ENCODE results near the gene GNAL.

GNAL gene

GRCh38 chr18:11880586-11881304, 191.7 kb downstream of the GNAL start:
- DNase-seq (ENCODE audit: low spot score), result no peak
- CTCF ChIA-PET, result interaction anchor here (0.6 to 0.9 kb wide), 3 partner anchors 59 to 148 kb away, joined by 3 to 4 read pairs (median 3); no protein-coding TSS in a partner anchor
- TF ChIP-seq CTCF (conservative IDR thresholded peaks at IDR 0.05; ENCODE audit: low read depth), result no peak
- no peak overlapping the region for H3K27ac ChIP-seq
- POLR2A ChIA-PET (ENCODE audit: low non-redundant PET), result no interaction called here

- POLR2A ChIA-PET (ENCODE audit: low non-redundant PET), result no interaction called here
- CTCF ChIA-PET, result no interaction called here
- no peak overlapping the region for H3K27ac ChIP-seq
These were observed 193.6 kb downstream of the GNAL start for GRCh38 chr18:11882636-11883035.

GRCh38 chr18:11883153-11883552, 194.1 kb downstream of the GNAL start:
- DNase-seq (ENCODE audit: low spot score), result no peak
- POLR2A ChIA-PET (ENCODE audit: low non-redundant PET), result no interaction called here
- CTCF ChIA-PET, result interaction anchor here (0.6 kb wide), 1 partner anchor 33 kb away, joined by 6 read pairs; no protein-coding TSS in a partner anchor
- no peak for TF ChIP-seq CTCF (conservative IDR thresholded peaks at IDR 0.05; ENCODE audit: low read depth)
- H3K27ac ChIP-seq, result no peak overlapping the region

More at GRCh38 chr18:11882636-11883035, 193.6 kb downstream of the GNAL start:
- no peak for TF ChIP-seq CTCF (conservative IDR thresholded peaks at IDR 0.05; ENCODE audit: low read depth)
- no peak for DNase-seq (ENCODE audit: low spot score)

- H3K27ac ChIP-seq, result no peak overlapping the region
- DNase-seq (ENCODE audit: low spot score), result no peak
- no peak for TF ChIP-seq CTCF (conservative IDR thresholded peaks at IDR 0.05; ENCODE audit: low read depth)
- POLR2A ChIA-PET (ENCODE audit: low non-redundant PET), result no interaction called here
- CTCF ChIA-PET, result interaction anchor here (0.7 kb wide), 1 partner anchor 12 kb away, joined by 4 read pairs; no protein-coding TSS in a partner anchor
These were observed 195.4 kb downstream of the GNAL start for GRCh38 chr18:11884396-11885030.

- CTCF ChIA-PET, result no interaction called here
- POLR2A ChIA-PET (ENCODE audit: low non-redundant PET), result no interaction called here
- no peak overlapping the region for H3K27ac ChIP-seq
These were observed 196.3 kb downstream of the GNAL start for GRCh38 chr18:11885278-11885947.

More at GRCh38 chr18:11885278-11885947, 196.3 kb downstream of the GNAL start:
- no peak for TF ChIP-seq CTCF (conservative IDR thresholded peaks at IDR 0.05; ENCODE audit: low read depth)
- DNase-seq (ENCODE audit: low spot score), result no peak

Measured in RWPE1 (cell line).